A673 (cell line): ENCODE results near the gene NEXN. TPM values are rescaled to one million over a fixed set of nuclear protein-coding genes. Genes with fewer than 3 reads are reported as not detected.

Experiments
- BruUV-seq: library from RNA; stranded (reverse); fragments of 400-500 nt; replicated peaks from 2 replicates; lab custom pipeline; 2021; lab: Mats Ljungman, UMichigan
- CTCF ChIA-PET: fragments of 300-600 bp; sonication (Branson Sonifier 250); formaldehyde crosslinking; loops from one replicate; lab custom pipeline; 2022; ENCODE audit warnings: antibody characterized with exemption; lab: Charles Lee
- POLR2A ChIA-PET: fragments of 300-600 bp; sonication (Branson Sonifier 250); formaldehyde crosslinking; loops from one replicate; lab custom pipeline; 2022; ENCODE audit warnings: antibody characterized with exemption; ENCODE audit not compliant: low non-redundant PET; lab: Charles Lee
- DNase-seq: peaks from one replicate; pipeline ENCODE4 v3.0.0-alpha.2; 2015; ENCODE audit warnings: low spot score
- H3K27ac ChIP-seq: fragments of 200-600 bp; sonication (generic); 2 replicates; pipeline ENCODE4 v1.5.1; 2016; ENCODE audit warnings: mixed run types, low read depth, mild to moderate bottlenecking, mixed read lengths, antibody characterized with exemption, low read length; ENCODE audit not compliant: poor library complexity, severe bottlenecking
- H3K27me3 ChIP-seq: fragments of 200-600 bp; sonication (generic); replicated peaks from 2 replicates; pipeline ENCODE4 v1.6.1; 2017; ENCODE audit warnings: mixed run types, low read depth, mild to moderate bottlenecking, mixed read lengths, antibody characterized with exemption, low read length; ENCODE audit not compliant: insufficient read depth, poor library complexity
- H3K36me3 ChIP-seq: fragments of 200-600 bp; sonication (generic); 2 replicates; pipeline ENCODE4 v1.6.1; 2016; ENCODE audit warnings: mixed run types, mild to moderate bottlenecking, mixed read lengths, antibody characterized with exemption, low read length; ENCODE audit not compliant: insufficient read depth, poor library complexity, severe bottlenecking
- H3K4me1 ChIP-seq: fragments of 200-600 bp; sonication (generic); 2 replicates; pipeline ENCODE4 v1.6.1; 2017; ENCODE audit warnings: mixed run types, mild to moderate bottlenecking, mixed read lengths, antibody characterized with exemption, low read length; ENCODE audit not compliant: insufficient read depth, poor library complexity, severe bottlenecking
- H3K4me3 ChIP-seq: fragments of 200-600 bp; sonication (generic); 2 replicates; pipeline ENCODE4 v1.5.1; 2016; ENCODE audit warnings: low read depth, mixed run types, mild to moderate bottlenecking, mixed read lengths, low read length; ENCODE audit not compliant: poor library complexity, severe bottlenecking
- H3K9me3 ChIP-seq: fragments of 200-600 bp; sonication (generic); 2 replicates; pipeline ENCODE4 v1.6.1; 2016; ENCODE audit warnings: mixed run types, low read depth, mild to moderate bottlenecking, mixed read lengths, antibody characterized with exemption, low read length; ENCODE audit not compliant: poor library complexity, severe bottlenecking
- CTCF ChIP-seq: fragments of 300-800, 200-600 bp; sonication (generic); conservative IDR thresholded peaks from 2 replicates; pipeline ENCODE4 v1.5.1; 2017; ENCODE audit warnings: low read depth, mild to moderate bottlenecking, antibody characterized with exemption, low read length, moderate library complexity, mixed read lengths
- EZH2 ChIP-seq: fragments of 200-600 bp; sonication (generic); IDR thresholded peaks from 2 replicates; pipeline ENCODE4 v1.6.1; 2017; ENCODE audit warnings: borderline replicate concordance, low read depth, mild to moderate bottlenecking, mixed read lengths, antibody characterized with exemption, low read length; ENCODE audit not compliant: poor library complexity, severe bottlenecking
- intact Hi-C: fragments of 100-400 bp; cut with micrococcal nuclease; formaldehyde crosslinking; loops from one replicate; pipeline ENCODE4 v1.10.0; 2022; ENCODE audit not compliant: unreplicated experiment
- total RNA-seq: library from RNA; stranded (reverse); gene quantifications from 2 replicates; pipeline ENCODE4 v1.2.3, GENCODE V29; 2021

The NEXN gene
- total RNA-seq, 1 experiment from 2014 or later, result 0.45 TPM

GRCh38 chr1:77938651-77939050 is 50.2 kb downstream of the NEXN start:
- H3K27ac ChIP-seq, result no peak overlapping the region
- DNase-seq, result no peak
- no peaks in the 10 kb centered on the region for H3K27me3 ChIP-seq
- no peaks in the 10 kb centered on the region for H3K4me1 ChIP-seq
- H3K36me3 ChIP-seq, result peaks cover 25% of the 10 kb centered on the region
- ChIA-PET CTCF (no interaction called here), POLR2A (no interaction called here)
- intact Hi-C loops, result no loop called here
- H3K4me3 ChIP-seq, result no peak overlapping the region
- TF ChIP-seq EZH2 (no peak), CTCF (no peak)
- no TSS peak for BruUV-seq
- no peaks in the 10 kb centered on the region for H3K9me3 ChIP-seq

GRCh38 chr1:77940921-77941570 is 52.6 kb downstream of the NEXN start:
- Histone ChIP-seq H3K4me1 (no peaks in the 10 kb centered on the region), H3K4me3 (no peak overlapping the region), H3K36me3 (peaks cover 48% of the 10 kb centered on the region), H3K9me3 (no peaks in the 10 kb centered on the region), H3K27me3 (no peaks in the 10 kb centered on the region), H3K27ac (no peak overlapping the region)
- no TSS peak for BruUV-seq
- CTCF ChIA-PET, result no interaction called here
- DNase-seq, result no peak
- POLR2A ChIA-PET, result no interaction called here
- TF ChIP-seq CTCF, result no peak
- no peak for TF ChIP-seq EZH2
- intact Hi-C loops, result no loop called here

GRCh38 chr1:77942400-77943140 is 54.1 kb downstream of the NEXN start:
- CTCF ChIA-PET, result no interaction called here

More at GRCh38 chr1:77942400-77943140, 54.1 kb downstream of the NEXN start:
- H3K4me3 ChIP-seq, result no peak overlapping the region
- H3K4me1 ChIP-seq, result no peaks in the 10 kb centered on the region
- TF ChIP-seq EZH2, result no peak
- no peak for TF ChIP-seq CTCF
- no TSS peak for BruUV-seq
- no peak overlapping the region for H3K27ac ChIP-seq
- no peaks in the 10 kb centered on the region for H3K27me3 ChIP-seq
- no peak for DNase-seq
- POLR2A ChIA-PET, result no interaction called here
- intact Hi-C loops, result no loop called here
- H3K9me3 ChIP-seq, result no peaks in the 10 kb centered on the region
- H3K36me3 ChIP-seq, result peaks cover 64% of the 10 kb centered on the region
